GM12873 (cell line): ENCODE data around the gene CCDC186.

ENCODE experiments used
- CTCF ChIP-seq: IDR thresholded peaks from 2 replicates; pipeline ENCODE4 v1.5.1; 2012; ENCODE audit warnings: low read depth, mild to moderate bottlenecking, moderate library complexity, low read length, control low read depth; ENCODE audit not compliant: insufficient read depth; ENCODE audit errors: missing control alignments

CCDC186 gene

DNA sequence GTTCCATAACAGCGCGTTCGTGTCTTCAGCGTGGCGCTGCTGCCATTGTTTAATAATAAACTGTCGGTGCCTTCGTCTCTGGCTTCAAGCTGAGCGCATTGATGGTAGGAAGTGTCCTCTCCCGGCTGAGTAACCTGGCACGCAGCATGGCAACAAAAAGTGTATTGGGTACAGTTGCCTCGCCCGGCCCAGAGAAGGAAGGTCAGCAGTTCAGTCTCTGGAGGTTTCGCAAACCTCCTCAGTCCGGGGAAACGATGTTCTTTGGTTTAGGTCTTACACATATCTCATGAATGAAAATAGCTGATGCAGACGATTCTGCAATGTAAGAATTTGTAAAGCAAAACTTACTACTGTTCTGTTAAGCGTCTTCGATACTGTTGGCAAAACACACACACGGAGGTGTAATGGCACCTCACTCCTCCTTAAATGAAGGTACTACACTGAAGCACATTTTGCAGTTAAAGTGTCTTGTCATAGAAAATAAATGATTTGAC lies 739 bp upstream of the CCDC186 start:
- TF ChIP-seq CTCF: no peak

- TF ChIP-seq CTCF: no peak
Observed at GRCh38 chr10:114173603-114173920, 441 bp downstream of the CCDC186 start.

DNA sequence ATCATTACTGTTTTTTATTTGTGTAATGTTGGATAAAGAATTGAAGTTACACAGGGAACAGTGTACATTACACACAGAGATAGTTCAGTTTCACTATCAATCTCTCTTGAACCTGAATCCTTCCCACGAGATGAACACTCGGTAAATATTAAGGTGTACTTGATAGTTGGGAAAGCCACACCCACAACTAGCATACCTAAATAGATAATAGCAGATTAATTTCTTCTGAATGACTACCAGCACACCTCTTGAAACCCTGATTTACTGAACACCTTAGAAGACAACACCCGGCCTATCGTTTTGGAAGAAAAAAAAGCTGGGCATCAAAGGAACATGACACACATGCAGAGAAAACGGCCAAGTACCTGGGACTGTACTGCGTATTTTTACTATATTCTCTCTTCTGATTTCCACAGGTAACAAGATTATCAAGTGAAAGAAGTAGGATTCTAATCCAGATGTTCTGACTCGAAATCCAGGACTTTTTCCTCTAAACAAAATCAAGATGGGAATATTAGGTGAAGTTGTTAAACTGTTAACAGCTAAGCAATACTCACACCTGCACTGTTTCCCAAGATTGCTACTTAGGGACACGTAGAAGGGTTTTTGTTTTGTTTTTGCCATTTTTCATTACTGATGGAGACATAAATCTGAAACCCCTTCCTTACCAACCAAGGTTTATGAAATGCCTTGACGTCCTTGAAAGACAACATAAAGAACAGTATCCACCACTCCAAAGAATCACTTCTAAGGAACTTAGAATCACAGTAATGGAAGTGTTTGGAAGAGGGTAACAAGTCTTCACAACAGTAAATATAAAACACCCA lies 1.0 kb downstream of the CCDC186 start:
- no peak for TF ChIP-seq CTCF

- TF ChIP-seq CTCF: no peak
Observed at GRCh38 chr10:114172216-114172615, 1.8 kb downstream of the CCDC186 start.

DNA sequence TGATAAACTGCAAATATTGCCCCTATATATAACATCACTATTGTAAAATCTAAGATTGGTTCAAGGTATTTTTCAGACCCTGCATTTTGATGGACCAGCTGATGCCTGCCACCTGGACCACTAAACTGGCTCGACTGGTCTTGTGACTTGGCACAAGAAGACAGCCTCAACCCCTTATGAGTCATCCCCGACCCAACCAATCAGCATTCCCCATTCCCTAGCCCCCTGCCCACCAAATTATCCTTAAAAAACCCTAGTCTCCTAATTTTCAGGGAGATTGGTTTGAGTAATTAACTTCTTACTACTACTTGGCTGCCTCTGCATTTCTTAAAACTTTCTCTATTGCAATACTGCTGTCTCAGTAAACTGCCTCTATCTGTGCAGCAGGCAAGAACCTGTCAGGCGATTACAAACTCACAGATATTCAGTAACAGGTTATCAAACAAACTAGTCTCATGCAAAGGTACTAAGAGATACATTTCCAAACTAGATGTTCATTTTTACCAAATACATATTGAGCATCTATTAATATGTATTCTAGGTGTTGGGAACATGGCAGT lies 5.5 kb downstream of the CCDC186 start:
- TF ChIP-seq CTCF: no peak

- TF ChIP-seq CTCF: no peak
Observed at GRCh38 chr10:114167985-114168384, 6.0 kb downstream of the CCDC186 start.

DNA sequence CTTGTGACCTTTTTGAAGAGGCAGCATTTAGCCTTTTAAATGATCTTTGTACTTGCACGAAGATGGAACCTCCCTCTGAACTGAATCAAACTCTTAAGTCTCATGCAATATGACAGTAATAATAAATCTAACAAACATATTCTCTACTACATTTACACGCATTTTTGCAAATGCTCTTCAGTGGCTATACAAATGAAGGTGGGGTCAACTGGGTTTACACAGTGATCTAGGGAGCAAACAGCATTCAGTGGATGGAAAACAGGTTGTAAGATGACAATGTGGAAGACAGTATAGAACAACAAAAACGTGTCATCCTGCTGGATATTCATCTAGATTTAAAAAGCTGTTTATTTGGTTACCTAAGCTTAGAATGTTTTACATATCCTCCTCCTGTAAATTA lies 7.5 kb downstream of the CCDC186 start:
- TF ChIP-seq CTCF: no peak
